ENCODE results near the gene IQCK. TPM values are rescaled to one million over a fixed set of nuclear protein-coding genes. Genes with fewer than 3 reads are reported as not detected.

IQCK gene
- total RNA-seq, 1 donor from 2014 or later: 7.3 TPM

DNA sequence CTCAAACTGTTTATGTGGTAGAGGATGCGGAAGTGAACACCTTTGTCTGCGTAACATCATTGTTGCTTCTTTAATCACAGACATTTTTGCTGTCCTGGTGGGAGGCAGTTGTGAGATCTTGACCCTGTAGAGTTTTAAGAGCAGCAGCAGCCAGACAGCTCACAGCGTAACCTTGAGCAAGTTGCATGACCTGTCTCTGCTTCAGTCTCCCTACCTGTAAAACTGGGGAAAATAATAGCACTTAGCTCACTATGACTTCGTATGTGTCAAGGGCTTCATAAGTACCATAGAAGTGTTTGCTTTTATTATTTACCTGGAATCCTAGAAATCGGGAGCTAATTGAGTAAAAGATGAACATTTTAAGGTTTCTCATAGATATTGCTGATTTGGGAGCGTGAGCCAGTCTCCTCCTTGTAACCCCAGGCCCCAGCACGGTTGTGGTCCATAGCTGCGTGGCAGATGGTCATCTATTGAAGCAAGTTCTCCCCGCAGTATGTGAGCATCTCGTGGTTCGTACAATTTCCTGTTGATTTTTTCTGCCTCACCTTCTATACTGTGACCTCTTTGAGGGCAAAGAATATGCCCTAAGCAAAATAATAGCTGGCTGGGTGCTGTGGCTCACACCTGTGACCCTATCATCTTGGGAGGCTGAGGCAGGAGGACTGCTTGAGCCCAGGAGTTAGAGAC, 132.2 kb downstream of the IQCK start:
- peak; percentile 51 for DNase-seq (ENCODE audit: low spot score)
- intact Hi-C loops (cut with DNase I): no loop called here

DNA sequence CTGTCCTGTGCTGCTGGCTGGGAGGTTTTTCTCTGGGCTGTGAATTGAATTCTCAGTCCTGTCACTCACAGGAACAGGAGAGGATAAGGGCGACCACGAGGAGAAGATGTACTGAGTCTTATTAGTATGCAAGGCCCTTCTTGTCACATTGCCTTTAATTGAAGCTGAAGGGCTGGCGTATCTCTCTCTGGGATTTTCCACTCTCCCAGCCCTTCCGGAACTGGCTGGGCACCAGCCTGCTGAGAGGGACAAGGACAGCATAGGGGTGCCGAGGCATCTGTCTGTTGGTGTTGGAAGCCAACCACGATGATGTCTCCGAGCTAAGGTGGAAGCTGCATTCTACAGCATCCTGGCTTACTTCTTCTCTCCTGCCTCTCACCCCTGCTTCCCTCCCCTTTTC, 133.4 kb downstream of the IQCK start:
- no peak for DNase-seq (ENCODE audit: low spot score)
- intact Hi-C loops (cut with DNase I): no loop called here

DNA sequence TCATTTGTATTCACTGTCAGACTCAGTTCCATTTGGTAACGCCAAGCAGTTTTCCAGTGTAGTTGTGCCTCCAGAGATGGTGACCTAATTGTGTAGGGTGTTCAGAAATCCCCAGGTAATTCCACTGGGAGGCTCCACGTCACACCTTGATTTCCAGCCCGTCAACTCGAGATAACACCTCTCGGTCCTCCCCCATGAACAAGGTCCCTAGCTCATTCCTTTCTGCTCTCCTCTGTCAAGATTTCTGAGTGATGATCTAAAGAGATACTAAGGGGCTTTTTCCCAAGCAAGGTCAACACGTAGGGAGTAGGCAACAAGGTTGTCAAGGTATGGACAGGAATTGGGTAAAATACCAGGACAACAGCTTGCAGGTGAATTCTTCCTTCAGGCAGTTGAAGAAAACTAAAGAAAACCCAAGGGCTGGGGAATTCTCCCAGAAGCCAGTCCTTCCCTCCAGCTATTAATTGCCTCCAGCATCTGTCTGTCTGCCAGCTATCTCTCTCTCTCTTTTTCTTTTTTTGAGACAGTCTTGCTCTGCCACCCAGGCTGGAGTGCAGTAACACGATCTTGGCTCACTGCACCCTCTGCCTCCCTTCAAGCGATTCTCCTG, 135.2 kb downstream of the IQCK start:
- intact Hi-C loops (cut with DNase I): no loop called here

DNA sequence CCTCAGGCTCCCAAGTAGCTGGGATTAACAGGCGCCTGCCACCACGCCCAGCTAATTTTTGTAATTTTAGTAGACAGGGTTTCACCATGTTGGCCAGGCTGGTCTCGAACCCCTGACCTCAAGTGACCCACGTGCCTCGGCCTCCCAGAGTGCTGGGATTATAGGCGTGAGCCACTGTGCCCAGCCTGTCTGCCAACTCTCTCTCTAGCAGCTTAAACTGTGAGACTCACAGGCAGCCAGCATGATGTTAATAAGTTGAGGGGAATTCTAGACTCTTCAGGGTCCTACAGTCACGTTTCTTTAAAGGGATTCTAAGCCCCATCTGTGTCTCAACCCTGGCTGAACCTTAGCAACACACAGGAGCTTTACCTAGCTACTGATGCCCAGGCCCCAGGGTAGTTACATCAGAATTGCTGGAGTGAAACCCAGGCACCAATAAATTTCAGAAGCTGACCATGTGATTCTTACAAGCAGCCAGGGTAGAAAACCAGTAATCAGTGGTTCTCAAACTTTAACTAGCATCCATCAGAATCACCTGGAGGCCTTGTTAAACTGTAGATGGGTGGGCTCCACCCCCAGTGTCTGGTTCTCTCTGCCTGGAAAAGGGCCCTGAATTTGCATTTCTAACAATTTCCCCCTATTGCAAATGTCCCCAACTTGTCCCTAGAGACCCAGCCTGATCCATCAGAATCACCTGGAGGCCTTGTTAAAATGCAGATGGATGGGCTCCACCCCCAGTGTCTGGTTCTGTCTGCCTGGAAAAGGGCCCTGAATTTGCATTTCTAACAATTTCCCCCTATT, 135.9 kb downstream of the IQCK start:
- DNase-seq (ENCODE audit: low spot score): no peak
- intact Hi-C loops (cut with DNase I): no loop called here

More for the DNA sequence above, 135.2 kb downstream of the IQCK start:
- no peak for DNase-seq (ENCODE audit: low spot score)

DNA sequence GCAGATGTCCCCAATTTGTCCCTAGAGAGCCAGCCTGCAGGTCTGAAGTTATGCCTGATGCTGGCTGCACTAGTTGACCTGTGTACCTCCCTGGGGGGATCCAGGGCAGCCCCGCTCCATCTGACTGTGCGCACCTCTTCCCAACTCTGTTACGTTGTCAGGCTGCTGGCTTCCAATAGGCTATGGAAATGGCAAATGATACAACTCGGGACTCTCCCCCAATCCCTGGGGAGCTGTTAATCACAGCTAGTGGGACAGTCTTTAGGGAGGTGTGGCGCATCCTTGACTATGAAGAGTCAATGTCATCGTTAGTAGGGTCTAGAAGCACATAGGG, 136.4 kb downstream of the IQCK start:
- intact Hi-C loops (cut with DNase I): no loop called here
- DNase-seq (ENCODE audit: low spot score): no peak

DNA sequence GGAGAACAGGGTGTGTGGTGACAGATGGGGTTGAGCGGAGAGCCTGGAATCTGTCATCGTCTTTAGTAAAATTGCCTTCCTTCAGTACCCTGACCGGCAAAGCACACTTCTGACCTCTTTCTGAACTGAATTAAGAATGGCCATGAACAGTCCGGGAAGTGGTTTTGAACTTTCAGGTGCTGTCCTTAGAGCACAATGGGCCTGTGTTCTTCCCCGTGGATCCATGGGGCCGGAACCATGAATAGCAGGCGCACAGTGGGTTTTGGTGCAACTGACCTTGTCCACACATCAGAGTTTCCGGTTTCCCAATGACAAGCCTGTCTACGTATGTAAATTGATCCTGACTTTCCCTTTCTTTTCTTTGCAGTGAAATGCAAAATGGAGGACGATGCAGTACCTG, 138.0 kb downstream of the IQCK start:
- DNase-seq (ENCODE audit: low spot score): no peak
- intact Hi-C loops (cut with DNase I): no loop called here

DNA sequence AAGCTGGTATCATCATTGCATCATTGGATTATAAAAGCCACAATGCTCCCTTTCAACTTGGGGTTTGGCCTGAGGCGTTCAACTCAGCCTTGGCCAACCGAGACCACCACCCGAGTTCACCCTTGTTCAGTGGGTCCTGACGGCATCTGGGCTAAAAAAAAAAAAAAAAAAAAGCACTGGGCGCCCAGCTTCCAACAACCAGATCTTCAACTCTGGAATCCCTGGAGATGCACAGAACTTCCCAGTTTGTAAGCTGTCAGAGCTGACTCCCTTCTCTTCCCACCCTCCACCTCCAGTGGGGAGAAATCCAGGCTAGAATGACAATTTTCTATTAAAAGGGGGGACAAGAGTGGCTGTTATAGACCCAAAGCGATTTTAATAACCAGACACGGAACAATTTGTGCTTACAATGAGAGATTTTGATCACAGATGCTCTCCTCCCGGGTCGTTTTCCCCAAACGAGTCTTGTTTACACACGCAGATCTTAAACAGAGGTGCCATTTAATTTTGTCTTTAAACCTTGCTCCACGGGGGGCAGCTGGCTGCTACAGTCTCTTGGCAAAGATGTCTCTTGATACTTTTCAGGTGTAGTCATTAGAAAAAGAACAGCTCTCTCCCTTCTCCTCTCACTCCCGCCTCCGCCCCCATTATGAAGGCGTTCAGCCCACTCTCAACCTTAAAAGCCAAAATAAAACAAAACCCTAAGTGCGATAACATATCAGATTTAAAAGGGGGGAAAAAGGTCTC, 139.7 kb downstream of the IQCK start:
- intact Hi-C loops (cut with DNase I): no loop called here
- no peak for DNase-seq (ENCODE audit: low spot score)

DNA sequence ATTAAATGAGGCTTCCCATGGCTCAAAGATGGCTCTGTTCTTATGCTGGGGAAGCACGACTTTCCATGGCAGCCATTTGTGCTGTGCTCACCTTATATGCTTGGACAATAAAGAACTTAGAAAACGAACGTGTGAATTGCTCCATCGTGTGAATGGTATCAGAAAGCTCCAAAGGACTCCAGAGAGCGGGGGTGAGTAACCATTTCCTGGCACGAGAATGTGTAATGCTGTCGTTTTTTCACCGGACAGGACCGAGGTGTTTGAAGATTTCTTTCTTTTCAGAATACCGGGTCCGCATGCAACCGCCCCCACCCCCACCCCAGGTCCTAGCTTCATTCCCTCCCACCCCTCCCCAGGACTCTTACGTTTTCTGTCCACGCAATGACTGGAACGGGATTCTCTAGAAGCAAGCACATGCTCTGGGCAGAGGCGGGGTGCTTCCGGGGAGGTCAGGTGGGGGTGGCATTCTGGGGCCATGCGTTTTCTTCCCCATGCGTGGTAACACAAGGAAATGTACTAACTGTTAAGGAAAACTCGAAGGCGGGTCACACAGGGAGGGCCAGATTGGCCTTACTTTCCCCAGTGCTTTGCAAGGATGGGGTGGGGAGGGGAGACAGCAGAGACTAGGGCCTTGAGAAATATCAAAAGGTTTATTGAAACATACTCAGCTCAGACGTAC, 140.4 kb downstream of the IQCK start:
- no peak for DNase-seq (ENCODE audit: low spot score)
- intact Hi-C loops (cut with DNase I): no loop called here

DNA sequence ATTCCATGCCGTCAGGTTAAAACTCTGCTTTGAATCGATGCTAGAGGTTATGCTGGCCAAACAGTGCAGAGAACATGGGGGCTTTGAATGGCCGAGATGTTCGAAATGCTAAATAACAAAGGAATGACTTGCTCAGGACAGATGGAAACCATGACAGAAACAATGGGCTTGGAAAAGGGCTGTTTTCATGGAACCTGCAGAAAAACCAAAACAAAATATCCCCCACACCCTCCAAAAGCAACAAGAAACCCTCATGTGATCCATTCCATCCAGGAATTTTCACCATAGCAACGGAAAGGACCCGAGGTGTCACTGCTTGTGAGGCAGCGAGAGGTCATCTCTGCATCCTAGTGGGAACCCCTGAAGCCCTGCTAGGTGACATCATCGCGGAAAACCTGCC, 141.1 kb downstream of the IQCK start:
- intact Hi-C loops (cut with DNase I): no loop called here
- no peak for DNase-seq (ENCODE audit: low spot score)

DNA sequence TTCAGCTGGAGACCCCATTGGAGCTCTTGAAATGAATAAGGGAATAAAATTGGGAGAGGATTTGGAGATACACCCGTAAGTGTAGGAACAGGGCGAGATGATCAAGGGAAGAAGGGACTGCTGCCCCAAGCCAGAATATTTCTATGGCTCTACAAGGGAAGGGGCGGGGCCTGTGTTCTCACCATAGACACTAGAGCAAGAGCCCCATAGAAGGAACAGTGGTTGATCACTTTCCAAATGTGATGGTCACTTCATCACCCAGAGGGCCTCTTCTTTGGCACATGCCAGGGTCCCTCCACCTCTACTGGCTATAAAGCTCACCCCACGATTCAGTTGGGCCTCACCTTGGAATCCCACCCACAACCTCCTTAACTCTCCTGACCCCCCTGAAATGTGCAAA, 141.5 kb downstream of the IQCK start:
- intact Hi-C loops (cut with DNase I): no loop called here
- DNase-seq (ENCODE audit: low spot score): no peak

DNA sequence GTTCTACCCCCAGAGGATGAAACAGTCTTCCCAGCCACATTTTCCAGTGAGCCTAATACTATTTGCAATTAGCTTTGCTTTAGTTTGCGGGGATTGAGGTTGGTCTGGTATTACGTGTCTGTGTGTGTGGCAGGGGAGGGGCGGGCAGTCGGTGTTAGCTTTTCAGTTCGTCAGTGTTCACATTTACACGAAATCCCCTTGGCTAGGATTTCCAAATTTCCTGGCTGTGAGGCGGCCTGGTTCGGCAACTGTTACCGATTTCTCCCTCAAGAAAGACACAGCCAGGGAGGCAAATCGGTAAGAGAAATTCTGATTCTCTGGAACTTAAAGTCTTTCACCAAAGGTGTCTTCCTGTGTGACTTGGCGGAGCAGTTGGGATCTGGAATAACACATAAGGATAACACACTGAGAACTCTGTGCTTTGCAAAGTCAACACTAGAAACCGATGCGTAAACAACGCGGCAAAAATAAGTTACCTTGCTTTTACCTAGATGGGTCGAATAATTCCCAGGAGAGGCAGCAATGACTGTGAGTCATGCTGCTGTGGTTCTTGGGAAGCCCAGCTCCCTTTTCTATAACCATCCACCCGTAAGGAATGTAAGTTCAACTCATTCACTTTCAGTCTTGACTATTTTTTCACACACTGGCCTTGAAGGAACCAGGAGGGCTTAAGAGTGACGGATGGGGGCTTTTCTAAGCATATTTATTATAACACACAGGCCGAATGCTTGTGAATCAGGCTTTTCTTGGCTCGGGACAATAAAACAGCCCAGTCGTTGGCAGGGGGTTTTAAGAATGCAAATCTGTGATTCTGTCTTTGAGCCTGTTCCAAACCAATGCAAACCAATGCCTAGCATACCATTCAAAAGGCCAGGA, 142.3 kb downstream of the IQCK start:
- intact Hi-C loops (cut with DNase I): no loop called here
- DNase-seq (ENCODE audit: low spot score): no peak

DNA sequence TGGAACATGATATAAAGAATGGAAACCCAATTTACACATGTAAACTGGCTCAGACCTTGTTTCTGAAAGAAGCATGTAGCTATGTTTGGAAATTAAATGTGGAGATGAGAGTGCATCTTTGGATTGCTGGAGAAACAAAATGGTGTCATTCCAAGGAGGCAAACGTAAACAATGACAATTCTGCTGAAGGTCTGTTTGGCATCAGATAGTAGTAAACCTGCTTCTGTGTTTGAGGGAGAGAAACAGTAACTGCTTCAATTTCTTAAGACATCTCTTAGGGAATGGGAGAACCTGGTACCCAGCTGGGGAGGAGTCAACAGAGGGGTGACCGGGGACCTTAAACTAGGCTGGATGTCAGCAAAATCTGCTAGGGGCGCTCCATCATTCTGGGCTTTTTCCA, 143.1 kb downstream of the IQCK start:
- intact Hi-C loops (cut with DNase I): no loop called here
- no peak for DNase-seq (ENCODE audit: low spot score)

DNA sequence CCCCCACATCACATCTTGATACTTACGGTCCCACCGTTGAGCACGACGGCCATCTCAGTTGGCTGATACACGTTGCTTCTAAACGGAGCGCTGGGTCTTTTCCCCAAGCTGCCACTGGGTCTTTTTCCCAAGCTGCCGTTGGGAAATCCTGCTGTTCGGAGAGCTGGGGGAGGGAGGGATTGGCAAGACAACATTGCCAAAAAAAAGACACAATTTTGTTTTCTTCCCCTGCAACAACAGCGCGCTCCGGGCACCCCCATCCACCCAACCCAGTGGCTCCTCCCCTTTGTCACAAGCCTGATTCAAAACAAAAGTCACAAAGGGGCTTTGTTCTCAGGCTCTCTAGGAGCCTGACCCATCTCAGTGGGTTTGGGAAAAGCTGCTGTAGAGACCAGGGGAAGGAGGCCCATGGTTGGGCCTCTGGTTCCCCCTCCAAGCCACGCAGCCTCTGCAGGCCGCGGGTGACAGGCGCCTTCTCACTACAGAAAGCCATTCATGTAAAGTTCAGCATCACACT, 143.8 kb downstream of the IQCK start:
- intact Hi-C loops (cut with DNase I): no loop called here
- no peak for DNase-seq (ENCODE audit: low spot score)

DNA sequence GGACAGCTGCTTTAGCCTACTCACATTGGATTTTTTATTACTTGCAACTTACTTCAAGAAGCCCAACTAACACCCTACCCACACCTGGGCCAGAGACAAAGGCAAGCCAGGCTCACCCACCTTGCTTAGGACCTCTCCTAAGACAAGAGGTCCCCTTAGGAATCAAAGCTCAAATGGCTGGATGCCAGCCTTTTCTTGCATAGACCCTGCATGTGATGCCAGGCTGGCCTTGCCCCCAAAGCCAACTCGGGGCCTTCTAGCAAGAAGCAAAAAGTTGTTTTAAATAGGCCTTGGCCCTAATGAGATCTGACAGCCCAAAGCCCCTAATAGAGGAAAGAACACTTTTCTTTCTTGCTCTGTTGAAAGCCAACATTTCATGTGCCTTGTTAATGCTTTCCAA, 145.9 kb downstream of the IQCK start:
- intact Hi-C loops (cut with DNase I): no loop called here
- no peak for DNase-seq (ENCODE audit: low spot score)

DNA sequence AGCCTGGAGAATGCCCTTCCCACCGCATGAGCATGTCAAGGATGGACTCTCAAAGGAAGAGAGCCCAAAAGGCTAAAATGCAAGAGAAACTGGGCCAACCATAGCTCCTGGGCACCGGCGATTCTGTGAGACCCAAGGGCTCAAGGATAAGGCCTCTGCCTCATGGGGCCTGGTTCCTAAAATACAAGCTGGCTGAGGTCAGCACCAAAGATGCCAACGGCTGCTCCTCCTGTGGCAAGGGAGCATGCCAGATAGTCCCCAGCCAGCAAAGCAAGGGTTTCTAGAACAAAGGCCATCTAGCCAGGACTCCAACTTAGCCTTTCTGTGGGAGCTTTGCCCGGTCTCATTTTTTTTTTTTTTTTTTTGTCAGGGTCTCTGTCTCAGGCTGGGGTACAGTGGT, 146.5 kb downstream of the IQCK start:
- no peak for DNase-seq (ENCODE audit: low spot score)
- intact Hi-C loops (cut with DNase I): no loop called here

DNA sequence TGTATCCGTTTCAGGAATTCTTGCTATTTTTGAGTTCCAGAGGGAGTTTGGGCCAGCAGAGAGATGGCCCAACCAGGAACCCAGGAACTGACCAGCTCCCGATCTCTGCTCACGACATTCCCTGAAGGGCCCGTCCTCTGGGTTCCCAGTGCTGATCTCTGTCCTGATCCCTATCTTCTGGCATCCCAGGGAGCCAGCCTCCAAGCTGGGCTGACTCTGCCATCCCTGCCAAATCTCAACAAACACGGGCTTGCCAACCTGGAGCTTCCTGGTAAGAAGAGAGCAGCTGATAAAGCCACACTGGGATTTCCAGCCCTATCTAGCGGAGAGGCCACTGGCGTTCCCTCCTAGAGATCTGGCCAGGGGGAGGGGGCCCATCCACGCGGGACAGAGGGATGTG, 150.3 kb downstream of the IQCK start:
- intact Hi-C loops (cut with DNase I): no loop called here
- DNase-seq (ENCODE audit: low spot score): no peak

DNA sequence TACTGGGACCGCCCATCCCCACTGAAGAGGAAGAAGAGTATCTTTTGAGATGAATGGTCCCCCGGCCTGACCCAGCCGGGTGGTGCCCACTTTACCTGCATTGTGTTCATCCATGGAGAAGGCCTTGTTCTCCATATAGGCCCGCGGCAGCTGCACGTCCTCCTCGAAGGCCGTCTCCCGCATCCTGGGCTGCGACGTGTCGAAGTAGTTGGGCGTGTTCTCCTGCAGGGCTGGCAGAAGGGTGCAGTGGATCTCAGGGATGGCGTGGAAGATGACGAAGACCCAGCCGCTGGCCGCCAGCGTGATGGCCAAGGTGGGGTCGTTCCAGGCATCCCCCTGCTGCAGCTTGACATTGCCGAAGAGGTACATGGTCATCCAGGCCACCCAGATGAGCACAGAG, 153.7 kb downstream of the IQCK start:
- intact Hi-C loops (cut with DNase I): no loop called here
- DNase-seq (ENCODE audit: low spot score): no peak

DNA sequence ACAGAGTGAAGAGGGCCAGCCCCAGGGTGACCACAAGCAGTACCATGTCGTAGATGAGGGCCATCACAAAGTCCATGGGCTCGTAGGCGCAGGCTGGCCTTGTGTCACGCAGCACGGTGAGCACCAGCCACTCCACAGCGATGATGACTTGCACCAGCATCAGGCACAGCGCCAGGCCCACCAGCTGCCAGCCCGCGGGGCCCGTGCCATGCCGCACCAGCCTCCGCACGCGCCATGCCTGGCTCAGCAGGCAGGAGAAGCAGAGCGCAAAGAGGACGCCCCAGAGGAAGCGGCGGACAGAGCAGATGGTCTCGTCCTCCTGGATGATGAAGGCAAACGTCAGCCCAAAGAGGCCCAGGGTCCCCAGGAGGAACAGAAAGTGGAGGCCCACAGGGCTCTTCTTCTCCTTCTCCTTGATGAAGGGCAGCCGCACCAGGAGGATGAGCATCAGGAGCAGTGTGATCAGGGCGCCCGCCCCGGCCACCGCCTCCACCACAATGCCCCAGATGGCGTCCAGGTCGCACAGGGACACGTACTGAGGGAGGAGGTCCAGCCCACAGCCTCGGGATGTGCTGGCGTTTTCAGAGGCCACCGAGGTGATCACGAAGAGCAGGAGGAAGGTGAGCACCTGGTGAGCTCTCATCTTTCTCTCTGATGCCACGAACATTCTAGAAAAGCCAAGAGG, 154.2 kb downstream of the IQCK start:
- intact Hi-C loops (cut with DNase I): no loop called here
- DNase-seq (ENCODE audit: low spot score): no peak
